Neural cell (in vitro differentiated cells): ENCODE measurements around the gene ST6GALNAC3. TPM values are rescaled to one million over a fixed set of nuclear protein-coding genes. Genes with fewer than 3 reads are reported as not detected.

Experiments used
- H2AFZ ChIP-seq: fragments of 200-600, 300-800 bp; sonication (generic), shearing (Covaris generic); 2 replicates; pipeline ENCODE4 v1.6.0; 2014; ENCODE audit warnings: low read depth, mild to moderate bottlenecking, antibody characterized with exemption, low read length, moderate library complexity
- H3F3A ChIP-seq: fragments of 200-600 bp; shearing (Covaris generic); 2 replicates; pipeline ENCODE4 v1.6.1; 2016; ENCODE audit warnings: mild to moderate bottlenecking, moderate library complexity, mixed read lengths, antibody characterized with exemption, low read length; ENCODE audit not compliant: insufficient read depth, poor library complexity, severe bottlenecking
- H3K27ac ChIP-seq: fragments of 200-600, 300-800 bp; sonication (generic), shearing (Covaris generic); 2 replicates; pipeline ENCODE4 v1.5.1; 2014; ENCODE audit warnings: mild to moderate bottlenecking, low read length, moderate library complexity
- H3K27me3 ChIP-seq: fragments of 300-800, 200-600 bp; sonication (generic), shearing (Covaris generic); 2 replicates; pipeline ENCODE4 v1.6.0; 2014; ENCODE audit warnings: mild to moderate bottlenecking, low read depth, low read length, moderate library complexity; ENCODE audit not compliant: insufficient read depth
- H3K36me3 ChIP-seq: fragments of 300-800, 200-600 bp; sonication (generic), shearing (Covaris generic); 2 replicates; pipeline ENCODE4 v1.5.1; 2014; ENCODE audit warnings: mild to moderate bottlenecking, antibody characterized with exemption, low read length, moderate library complexity; ENCODE audit not compliant: insufficient read depth
- H3K4me2 ChIP-seq: fragments of 300-800, 200-600 bp; sonication (generic), shearing (Covaris generic); 2 replicates; pipeline ENCODE4 v1.6.0; 2014; ENCODE audit warnings: mild to moderate bottlenecking, low read length
- H3K4me3 ChIP-seq: fragments of 300-800, 200-600 bp; sonication (generic), shearing (Covaris generic); 2 replicates; pipeline ENCODE4 v1.5.1; 2014; ENCODE audit warnings: mild to moderate bottlenecking, low read length, moderate library complexity
- H3K79me2 ChIP-seq: fragments of 200-600 bp; shearing (Covaris generic); replicated peaks from 2 replicates; pipeline ENCODE4 v1.6.0; 2014; ENCODE audit warnings: mild to moderate bottlenecking, low read length, moderate library complexity; ENCODE audit not compliant: insufficient read depth
- H3K9ac ChIP-seq: fragments of 300-800, 200-600 bp; sonication (generic), shearing (Covaris generic); 2 replicates; pipeline ENCODE4 v1.6.1; 2016; ENCODE audit warnings: mild to moderate bottlenecking, low read length, mixed read lengths
- H3K9me2 ChIP-seq: fragments of 200-600 bp; shearing (Covaris generic); 2 replicates; pipeline ENCODE4 v1.6.1; 2016; ENCODE audit warnings: mild to moderate bottlenecking, low read length, mixed read lengths; ENCODE audit not compliant: insufficient read depth
- H3K9me3 ChIP-seq: fragments of 200-600, 300-800 bp; sonication (generic), shearing (Covaris generic); 2 replicates; pipeline ENCODE4 v1.6.1; 2016; ENCODE audit warnings: mild to moderate bottlenecking, mixed run types, low read length, moderate library complexity, mixed read lengths
- H4K20me1 ChIP-seq: fragments of 200-600 bp; shearing (Covaris generic); 2 replicates; pipeline ENCODE4 v1.6.1; 2016; ENCODE audit warnings: mild to moderate bottlenecking, mixed run types; ENCODE audit not compliant: insufficient read depth
- CTCF ChIP-seq: fragments of 450-650 bp; IDR thresholded peaks from 2 replicates; pipeline ENCODE4 v1.5.1; 2014; ENCODE audit warnings: antibody characterized with exemption, mild to moderate bottlenecking, moderate library complexity; ENCODE audit not compliant: poor library complexity, severe bottlenecking
- EP300 ChIP-seq: fragments of 450-650 bp; conservative IDR thresholded peaks from 2 replicates; pipeline ENCODE4 v1.6.1; 2014; ENCODE audit warnings: antibody characterized with exemption, mild to moderate bottlenecking, moderate library complexity; ENCODE audit not compliant: poor library complexity, severe bottlenecking
- EZH2 ChIP-seq: fragments of 200-600, 300-800 bp; shearing (Covaris generic), sonication (generic); IDR thresholded peaks from 2 replicates; pipeline ENCODE4 v1.6.1; 2014; ENCODE audit warnings: antibody characterized with exemption, low read length, borderline replicate concordance, mild to moderate bottlenecking; ENCODE audit not compliant: insufficient read depth, poor library complexity, severe bottlenecking
- MXI1 ChIP-seq: fragments of 450-650 bp; conservative IDR thresholded peaks from 2 replicates; pipeline ENCODE4 v1.6.1; 2014; ENCODE audit warnings: antibody characterized with exemption, mild to moderate bottlenecking; ENCODE audit not compliant: poor library complexity, severe bottlenecking
- POLR2AphosphoS5 ChIP-seq: IDR thresholded peaks from 2 replicates; pipeline ENCODE4 v1.6.1; 2012
- RAD21 ChIP-seq: fragments of 450-650 bp; conservative IDR thresholded peaks from 2 replicates; pipeline ENCODE4 v1.6.1; 2014; ENCODE audit warnings: antibody characterized with exemption, mild to moderate bottlenecking, moderate library complexity
- REST ChIP-seq: IDR thresholded peaks from 2 replicates; pipeline ENCODE4 v1.6.1; 2012; ENCODE audit warnings: borderline replicate concordance
- SMC3 ChIP-seq: fragments of 450-650 bp; conservative IDR thresholded peaks from 2 replicates; pipeline ENCODE4 v1.6.1; 2014; ENCODE audit warnings: antibody characterized with exemption, mild to moderate bottlenecking, moderate library complexity; ENCODE audit not compliant: poor library complexity
- TAF1 ChIP-seq: IDR thresholded peaks from 2 replicates; pipeline ENCODE4 v1.6.1; 2012; ENCODE audit warnings: low read depth
- polyA plus RNA-seq: library from polyadenylated mRNA; depleted of rRNA; stranded (reverse); fragments of >200 nt; gene quantifications from 2 replicates; pipeline ENCODE4 v1.2.3, GENCODE V29; 2014

ST6GALNAC3 gene
- polyA plus RNA-seq, 1 donor from 2014 or later = 3.6 TPM

GRCh38 chr1:76500116-76500515, 425.6 kb downstream of the ST6GALNAC3 start (continued):
- TF ChIP-seq SMC3 = no peak
- no peak for TF ChIP-seq RAD21

- Histone ChIP-seq H3F3A (no peaks in the 10 kb centered on the region), H4K20me1 (no peaks in the 10 kb centered on the region), H2AFZ (no peak overlapping the region), H3K9ac (no peak overlapping the region), H3K4me2 (no peak overlapping the region), H3K27ac (no peak overlapping the region), H3K36me3 (no peaks in the 10 kb centered on the region), H3K79me2 (no peaks in the 10 kb centered on the region), H3K9me3 (no peaks in the 10 kb centered on the region), H3K27me3 (no peaks in the 10 kb centered on the region), H3K9me2 (no peaks in the 10 kb centered on the region), H3K4me3 (no peak overlapping the region)
- TF ChIP-seq POLR2AphosphoS5 = no peak
- no peak for TF ChIP-seq REST
- no peak for TF ChIP-seq SMC3
Observed at GRCh38 chr1:76501136-76501535, 426.6 kb downstream of the ST6GALNAC3 start.

- Histone ChIP-seq H3K27me3 (no peaks in the 10 kb centered on the region), H3K27ac (no peak overlapping the region), H3K36me3 (no peaks in the 10 kb centered on the region), H4K20me1 (no peaks in the 10 kb centered on the region), H2AFZ (no peak overlapping the region), H3K9me3 (no peaks in the 10 kb centered on the region), H3K4me3 (no peak overlapping the region), H3F3A (no peaks in the 10 kb centered on the region), H3K4me2 (no peak overlapping the region), H3K79me2 (no peaks in the 10 kb centered on the region), H3K9ac (no peak overlapping the region), H3K9me2 (no peaks in the 10 kb centered on the region)
- TF ChIP-seq SMC3 (no peak), TAF1 (no peak), REST (no peak), EZH2 (no peak), RAD21 (no peak), MXI1 (no peak), POLR2AphosphoS5 (no peak), CTCF (no peak), EP300 (no peak)
Observed at GRCh38 chr1:76501586-76502219, 427.2 kb downstream of the ST6GALNAC3 start.
